Left ventricle myocardium inferior (tissue), 1 donor: ENCODE data around the gene APOA1. TPM values are rescaled to one million over a fixed set of nuclear protein-coding genes. Genes with fewer than 3 reads are reported as not detected.
A peak's percentile ranks its signal among the peaks of the same experiment; 100 is the strongest.

ENCODE experiments used
- DNase-seq: peaks from one replicate; pipeline ENCODE4 v3.0.0-alpha.2; 2020
- H3K27ac ChIP-seq: fragments of 200-600 bp; replicated peaks from 2 replicates; pipeline ENCODE4 v1.8.0; 2021
- H3K27me3 ChIP-seq: fragments of 200-600 bp; 2 replicates; pipeline ENCODE4 v1.8.0; 2021; ENCODE audit warnings: low read depth
- H3K36me3 ChIP-seq: fragments of 200-600 bp; 2 replicates; pipeline ENCODE4 v1.8.0; 2021
- H3K4me1 ChIP-seq: fragments of 200-600 bp; 2 replicates; pipeline ENCODE4 v1.8.0; 2021
- H3K4me3 ChIP-seq: fragments of 200-600 bp; 2 replicates; pipeline ENCODE4 v1.8.0; 2021; ENCODE audit warnings: mild to moderate bottlenecking, moderate library complexity
- H3K9me3 ChIP-seq: fragments of 200-600 bp; replicated peaks from 2 replicates; pipeline ENCODE4 v1.8.0; 2021
- intact Hi-C: fragments of 100-400 bp; cut with micrococcal nuclease; formaldehyde crosslinking; loops from one replicate; pipeline ENCODE4 v1.11.0; 2022
- long read RNA-seq: library from polyadenylated mRNA; unstranded; transcript quantifications from one replicate; pipeline ENCODE4 v2.0.0, GENCODE V29; 2021
- total RNA-seq: library from RNA; stranded (reverse); fragmentation: NEBNext Ultra II Directional; extraction: Animal tissue kit (Norgen Biotek cat#: 25700); gene quantifications from one replicate; pipeline ENCODE4 v1.2.1, GENCODE V29; 2021
- TF ChIP-seq, protein P1 (sequence below): fragments of 200-600 bp; IDR thresholded peaks from 2 replicates; pipeline ENCODE4 v1.8.0; 2021; ENCODE audit warnings: antibody characterized with exemption, mild to moderate bottlenecking, borderline replicate concordance
- donor health status: DM: no; HTN: yes; CAD: no; lungs with severe emphysema.

APOA1 gene
- 62.6 TPM for total RNA-seq
- long read RNA-seq, transcript APOA1-201 (4 exons, 1,227 nt) = major isoform, 34 of 54 reads
- long read RNA-seq, transcript APOA1-204 (3 exons, 1,088 nt) = minor isoform, 12 of 54 reads
- long read RNA-seq, partial matches to known transcripts = 1 of 54 reads
- long read RNA-seq, other reads (novel, unspliced or antisense) = 4 of 54 reads

DNA sequence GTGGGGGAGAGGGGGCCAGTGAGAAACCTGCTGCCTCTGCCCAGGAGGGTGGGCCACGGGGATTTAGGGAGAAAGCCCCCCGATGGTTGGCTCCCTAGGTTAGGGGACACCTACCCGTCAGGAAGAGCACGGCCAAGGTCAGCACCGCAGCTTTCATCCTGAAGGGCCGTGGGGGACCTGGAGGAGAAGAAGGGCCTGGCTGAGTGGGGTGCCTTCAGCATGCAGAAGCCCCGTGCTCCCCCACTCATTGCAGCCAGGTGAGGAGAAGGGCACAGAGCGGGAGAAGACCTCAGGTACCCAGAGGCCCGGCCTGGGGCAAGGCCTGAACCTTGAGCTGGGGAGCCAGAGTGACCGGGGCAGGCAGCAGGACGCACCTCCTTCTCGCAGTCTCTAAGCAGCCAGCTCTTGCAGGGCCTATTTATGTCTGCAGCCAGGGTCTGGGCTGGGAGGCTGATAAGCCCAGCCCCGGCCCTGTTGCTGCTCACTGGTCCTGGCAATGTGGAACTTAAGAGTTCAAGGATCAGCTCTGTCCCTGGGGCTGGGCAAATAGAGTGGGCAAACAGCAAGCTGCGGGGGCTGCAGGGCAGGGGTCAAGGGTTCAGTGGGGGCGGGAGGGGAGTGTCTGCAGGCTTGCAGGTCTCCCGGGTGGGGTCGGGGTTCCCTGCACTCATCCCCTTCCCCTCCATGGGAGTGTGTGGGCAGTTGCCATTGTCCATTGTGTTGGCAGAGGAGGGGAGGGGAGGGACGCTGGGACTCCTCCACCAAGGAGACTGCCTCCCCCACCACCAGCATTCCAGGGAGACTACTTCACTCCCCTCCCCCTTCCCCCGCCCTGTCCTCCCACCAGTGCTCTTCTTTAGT, at the start of gene APOA1:
Gene APOA1, minus strand, starts transcription at position 392 of the 861 bp plus-strand sequence. Its CDS starts 235 bp downstream, at position 157.
- no peaks in the 10 kb centered on the region for H3K36me3 ChIP-seq
- intact Hi-C loops = no loop called here
- H3K4me3 ChIP-seq = peak within 1 kb of the TSS; percentile 59
- H3K27ac ChIP-seq = peak within 1 kb of the TSS; percentile 84
- H3K4me1 ChIP-seq = peaks cover 42% of the 10 kb centered on the region
- no peak for DNase-seq
- H3K27me3 ChIP-seq = no peaks in the 10 kb centered on the region
- TF ChIP-seq, protein P1, sequence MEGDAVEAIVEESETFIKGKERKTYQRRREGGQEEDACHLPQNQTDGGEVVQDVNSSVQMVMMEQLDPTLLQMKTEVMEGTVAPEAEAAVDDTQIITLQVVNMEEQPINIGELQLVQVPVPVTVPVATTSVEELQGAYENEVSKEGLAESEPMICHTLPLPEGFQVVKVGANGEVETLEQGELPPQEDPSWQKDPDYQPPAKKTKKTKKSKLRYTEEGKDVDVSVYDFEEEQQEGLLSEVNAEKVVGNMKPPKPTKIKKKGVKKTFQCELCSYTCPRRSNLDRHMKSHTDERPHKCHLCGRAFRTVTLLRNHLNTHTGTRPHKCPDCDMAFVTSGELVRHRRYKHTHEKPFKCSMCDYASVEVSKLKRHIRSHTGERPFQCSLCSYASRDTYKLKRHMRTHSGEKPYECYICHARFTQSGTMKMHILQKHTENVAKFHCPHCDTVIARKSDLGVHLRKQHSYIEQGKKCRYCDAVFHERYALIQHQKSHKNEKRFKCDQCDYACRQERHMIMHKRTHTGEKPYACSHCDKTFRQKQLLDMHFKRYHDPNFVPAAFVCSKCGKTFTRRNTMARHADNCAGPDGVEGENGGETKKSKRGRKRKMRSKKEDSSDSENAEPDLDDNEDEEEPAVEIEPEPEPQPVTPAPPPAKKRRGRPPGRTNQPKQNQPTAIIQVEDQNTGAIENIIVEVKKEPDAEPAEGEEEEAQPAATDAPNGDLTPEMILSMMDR = no peak
- no peaks in the 10 kb centered on the region for H3K9me3 ChIP-seq

DNA sequence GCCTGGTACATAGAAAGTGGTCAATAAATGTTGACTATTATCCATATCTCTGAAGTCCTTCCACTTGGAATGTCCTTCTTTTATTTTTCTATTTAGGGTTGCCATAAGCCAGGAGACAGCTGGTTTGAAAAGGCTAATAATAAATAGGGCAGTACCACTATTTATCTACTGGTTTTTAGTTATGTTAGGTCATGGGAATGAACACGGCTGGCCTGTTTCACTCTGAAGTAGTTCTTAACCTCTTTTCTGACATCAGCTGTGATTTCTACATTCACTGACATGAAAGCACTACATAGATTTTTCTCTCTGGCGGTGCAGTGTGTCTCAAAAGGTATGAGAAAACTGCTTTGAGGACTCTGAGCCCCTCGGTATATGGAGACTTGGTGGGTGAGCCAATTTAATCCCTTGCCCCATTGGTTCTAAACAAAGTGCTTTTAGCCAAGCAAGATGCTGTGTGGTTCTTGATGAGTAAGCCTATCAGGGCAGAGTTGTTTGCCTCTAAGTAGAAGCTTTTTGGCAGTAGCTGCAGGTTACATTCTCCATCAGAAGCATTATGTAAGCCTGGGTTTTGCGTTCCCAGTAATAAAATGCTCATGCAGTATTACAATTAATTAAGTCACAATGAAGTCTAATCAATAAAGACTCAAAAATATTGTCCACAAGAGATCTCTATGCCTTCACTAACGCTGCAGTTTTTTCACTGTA, 48.7 kb upstream of the APOA1 start:
- peak overlapping the region; percentile 57 for H3K27ac ChIP-seq
- DNase-seq = no peak
- TF ChIP-seq, protein P1 = no peak
- peaks cover 32% of the 10 kb centered on the region for H3K4me1 ChIP-seq
- H3K27me3 ChIP-seq = no peaks in the 10 kb centered on the region
- intact Hi-C loops = no loop called here
- H3K36me3 ChIP-seq = peaks cover 2% of the 10 kb centered on the region
- H3K4me3 ChIP-seq = no peak overlapping the region
- no peaks in the 10 kb centered on the region for H3K9me3 ChIP-seq

DNA sequence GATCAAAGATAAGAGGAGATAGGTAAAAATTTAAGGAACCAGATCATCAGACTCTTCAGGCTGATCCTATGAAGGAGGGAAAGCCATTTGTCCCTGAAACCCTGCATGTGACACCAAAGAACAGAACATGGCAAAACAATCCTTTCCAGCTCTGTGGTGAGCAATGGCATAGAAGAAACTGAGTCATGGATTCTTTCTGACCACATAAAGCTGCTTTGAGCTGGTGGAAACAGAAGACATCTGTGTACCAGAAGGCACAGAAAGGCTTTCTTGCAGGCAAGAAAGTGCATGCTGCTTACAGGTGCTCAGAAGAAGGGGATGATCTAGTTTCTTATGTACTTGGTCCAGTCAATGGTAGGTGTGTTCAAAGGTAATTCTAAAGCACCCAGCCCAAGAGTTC, 45.0 kb upstream of the APOA1 start:
- Histone ChIP-seq H3K9me3 (no peaks in the 10 kb centered on the region), H3K27ac (no peak overlapping the region), H3K4me3 (no peak overlapping the region), H3K27me3 (no peaks in the 10 kb centered on the region), H3K4me1 (peaks cover 28% of the 10 kb centered on the region), H3K36me3 (peaks cover 4% of the 10 kb centered on the region)
- TF ChIP-seq, protein P1 = no peak
- no peak for DNase-seq
- intact Hi-C loops = no loop called here

- Histone ChIP-seq H3K27ac (no peak overlapping the region), H3K4me1 (peaks cover 27% of the 10 kb centered on the region), H3K4me3 (no peak overlapping the region), H3K9me3 (no peaks in the 10 kb centered on the region), H3K27me3 (no peaks in the 10 kb centered on the region), H3K36me3 (peaks cover 4% of the 10 kb centered on the region)
- TF ChIP-seq, protein P1 = no peak
- DNase-seq = no peak
- intact Hi-C loops = no loop called here
Observed at GRCh38 chr11:116881143-116881542, 43.7 kb upstream of the APOA1 start.

- intact Hi-C loops = loop anchor here (2.0 kb wide), 1 partner anchor 225 kb away; no protein-coding TSS in a partner anchor
- H3K36me3 ChIP-seq = peaks cover 7% of the 10 kb centered on the region
- no peak overlapping the region for H3K4me3 ChIP-seq
- no peak overlapping the region for H3K27ac ChIP-seq
- no peak for DNase-seq
- TF ChIP-seq, protein P1 = peak; percentile 76
- no peaks in the 10 kb centered on the region for H3K27me3 ChIP-seq
- no peaks in the 10 kb centered on the region for H3K9me3 ChIP-seq
- H3K4me1 ChIP-seq = peaks cover 28% of the 10 kb centered on the region
Observed at GRCh38 chr11:116879800-116880625, 42.6 kb upstream of the APOA1 start.
